Measurements from ENCODE around the gene DNAJB6. TPM values are rescaled to one million over a fixed set of nuclear protein-coding genes. Genes with fewer than 3 reads are reported as not detected.
A peak's percentile ranks its signal among the peaks of the same experiment; 100 is the strongest.

DNAJB6 gene
- total RNA-seq, 2 experiments from 2014 or later: 56.4 to 65.9 TPM

GRCh38 chr7:157404845-157405481 lies 68.2 kb downstream of the DNAJB6 start:
- CTCF ChIA-PET (ENCODE audit: unreplicated experiment): no interaction called here
- no peak overlapping the region for H2AFZ ChIP-seq (ENCODE audit: low read length)
- H3K27ac ChIP-seq (ENCODE audit: low read depth, low read length, poor library complexity, severe bottlenecking): no peak overlapping the region
- TF ChIP-seq EZH2phosphoT487 (IDR thresholded peaks at IDR 0.05; ENCODE audit: borderline replicate concordance, low read depth, low read length) (no peak), CTCF (conservative IDR thresholded peaks at IDR 0.05; ENCODE audit: low read length) (no peak)
- POLR2A ChIA-PET: no interaction called here
- DNase-seq (ENCODE audit: low spot score): no peak
- no peak overlapping the region for H3K4me2 ChIP-seq (ENCODE audit: low read length)
- H3K36me3 ChIP-seq (ENCODE audit: insufficient read depth, low read length): peaks cover 36% of the 10 kb centered on the region
- BruUV-seq (replicated peaks): no TSS peak
- H3K9me2 ChIP-seq (ENCODE audit: insufficient read depth, low read length): no peaks in the 10 kb centered on the region
- no peaks in the 10 kb centered on the region for H4K20me1 ChIP-seq (ENCODE audit: insufficient read depth, low read length)
- intact Hi-C loops (cut with micrococcal nuclease; ENCODE audit: unreplicated experiment): no loop called here
- H3K79me2 ChIP-seq (ENCODE audit: insufficient read depth, low read depth, low read length): no peaks in the 10 kb centered on the region
- no peaks in the 10 kb centered on the region for H3K9me3 ChIP-seq (ENCODE audit: low read length)
- no peaks in the 10 kb centered on the region for H3K4me1 ChIP-seq (ENCODE audit: insufficient read depth, low read length, poor library complexity, severe bottlenecking)
- H3K4me3 ChIP-seq (ENCODE audit: low read depth, low read length, poor library complexity, severe bottlenecking): no peak overlapping the region

GRCh38 chr7:157405501-157405900 lies 68.7 kb downstream of the DNAJB6 start:
- H3K9me2 ChIP-seq (ENCODE audit: insufficient read depth, low read length): no peaks in the 10 kb centered on the region
- H3K4me3 ChIP-seq (ENCODE audit: low read depth, low read length, poor library complexity, severe bottlenecking): no peak overlapping the region
- intact Hi-C loops (cut with micrococcal nuclease; ENCODE audit: unreplicated experiment): no loop called here
- H3K79me2 ChIP-seq (ENCODE audit: insufficient read depth, low read depth, low read length): no peaks in the 10 kb centered on the region
- no peaks in the 10 kb centered on the region for H3K4me1 ChIP-seq (ENCODE audit: insufficient read depth, low read length, poor library complexity, severe bottlenecking)
- TF ChIP-seq CTCF (conservative IDR thresholded peaks at IDR 0.05; ENCODE audit: low read length) (no peak), EZH2phosphoT487 (IDR thresholded peaks at IDR 0.05; ENCODE audit: borderline replicate concordance, low read depth, low read length) (no peak)
- CTCF ChIA-PET (ENCODE audit: unreplicated experiment): no interaction called here
- POLR2A ChIA-PET: no interaction called here
- H3K9me3 ChIP-seq (ENCODE audit: low read length): no peaks in the 10 kb centered on the region
- H4K20me1 ChIP-seq (ENCODE audit: insufficient read depth, low read length): no peaks in the 10 kb centered on the region
- H3K27ac ChIP-seq (ENCODE audit: low read depth, low read length, poor library complexity, severe bottlenecking): no peak overlapping the region
- no peak overlapping the region for H2AFZ ChIP-seq (ENCODE audit: low read length)
- DNase-seq (ENCODE audit: low spot score): no peak
- no TSS peak for BruUV-seq (replicated peaks)
- peaks cover 32% of the 10 kb centered on the region for H3K36me3 ChIP-seq (ENCODE audit: insufficient read depth, low read length)
- H3K4me2 ChIP-seq (ENCODE audit: low read length): no peak overlapping the region

GRCh38 chr7:157405914-157406810 lies 69.4 kb downstream of the DNAJB6 start:
- Histone ChIP-seq H3K4me2 (ENCODE audit: low read length) (no peak overlapping the region), H3K79me2 (ENCODE audit: insufficient read depth, low read depth, low read length) (no peaks in the 10 kb centered on the region), H3K36me3 (ENCODE audit: insufficient read depth, low read length) (peaks cover 32% of the 10 kb centered on the region; the same call in 1 of the 2 replicates), H2AFZ (ENCODE audit: low read length) (no peak overlapping the region), H3K4me1 (ENCODE audit: insufficient read depth, low read length, poor library complexity, severe bottlenecking) (no peaks in the 10 kb centered on the region), H3K9me3 (ENCODE audit: low read length) (no peaks in the 10 kb centered on the region), H4K20me1 (ENCODE audit: insufficient read depth, low read length) (no peaks in the 10 kb centered on the region), H3K27ac (ENCODE audit: low read depth, low read length, poor library complexity, severe bottlenecking) (no peak overlapping the region), H3K4me3 (ENCODE audit: low read depth, low read length, poor library complexity, severe bottlenecking) (no peak overlapping the region), H3K9me2 (ENCODE audit: insufficient read depth, low read length) (no peaks in the 10 kb centered on the region)
- CTCF ChIA-PET (ENCODE audit: unreplicated experiment): interaction anchor here (0.5 kb wide), 1 partner anchor 108 kb away, joined by 5 read pairs; no protein-coding TSS in a partner anchor
- intact Hi-C loops (cut with micrococcal nuclease; ENCODE audit: unreplicated experiment): no loop called here
- no peak for DNase-seq (ENCODE audit: low spot score)
- POLR2A ChIA-PET: no interaction called here
- BruUV-seq (replicated peaks): no TSS peak
- no peak for TF ChIP-seq EZH2phosphoT487 (IDR thresholded peaks at IDR 0.05; ENCODE audit: borderline replicate concordance, low read depth, low read length)
- TF ChIP-seq CTCF (conservative IDR thresholded peaks at IDR 0.05; ENCODE audit: low read length): peak; percentile 27; the same call in 1 of the 2 replicates
